ENCODE results near the gene TNFSF9. TPM values are rescaled to one million over a fixed set of nuclear protein-coding genes. Genes with fewer than 3 reads are reported as not detected.

The TNFSF9 gene
- total RNA-seq, 1 donor from 2014 or later = not detected

GRCh38 chr19:6484831-6485230 lies 46.0 kb upstream of the TNFSF9 start:
- Histone ChIP-seq H3K4me1 (no peaks in the 10 kb centered on the region), H3K27me3 (no peaks in the 10 kb centered on the region), H3K4me3 (no peak overlapping the region), H3K27ac (no peak overlapping the region), H3K36me3 (no peaks in the 10 kb centered on the region), H3K9me3 (no peaks in the 10 kb centered on the region)
- DNase-seq (ENCODE audit: low spot score in 2 of 2) = no peak
- no peak for TF ChIP-seq CTCF (IDR thresholded peaks at IDR 0.05)
- intact Hi-C loops (cut with DNase I) = no loop called here

GRCh38 chr19:6489278-6490061 lies 41.4 kb upstream of the TNFSF9 start:
- no peak for DNase-seq (ENCODE audit: low spot score in 2 of 2)
- no peak overlapping the region for H3K4me3 ChIP-seq
- H3K9me3 ChIP-seq = no peaks in the 10 kb centered on the region
- intact Hi-C loops (cut with DNase I) = no loop called here
- TF ChIP-seq CTCF (IDR thresholded peaks at IDR 0.05) = no peak
- H3K27ac ChIP-seq = no peak overlapping the region
- H3K4me1 ChIP-seq = no peaks in the 10 kb centered on the region
- no peaks in the 10 kb centered on the region for H3K36me3 ChIP-seq
- no peaks in the 10 kb centered on the region for H3K27me3 ChIP-seq

- intact Hi-C loops (cut with DNase I) = no loop called here
- H3K9me3 ChIP-seq = no peaks in the 10 kb centered on the region
- H3K4me3 ChIP-seq = no peak overlapping the region
- H3K36me3 ChIP-seq = no peaks in the 10 kb centered on the region
- TF ChIP-seq CTCF (IDR thresholded peaks at IDR 0.05) = no peak
- no peak for DNase-seq (ENCODE audit: low spot score in 2 of 2)
- no peak overlapping the region for H3K27ac ChIP-seq
- no peaks in the 10 kb centered on the region for H3K27me3 ChIP-seq
- H3K4me1 ChIP-seq = no peaks in the 10 kb centered on the region
These were observed 40.7 kb upstream of the TNFSF9 start for GRCh38 chr19:6490134-6490533.

GRCh38 chr19:6491802-6492592 lies 38.8 kb upstream of the TNFSF9 start:
- H3K27me3 ChIP-seq = no peaks in the 10 kb centered on the region
- H3K27ac ChIP-seq = no peak overlapping the region
- no peak overlapping the region for H3K4me3 ChIP-seq
- H3K36me3 ChIP-seq = no peaks in the 10 kb centered on the region
- no peak for DNase-seq (ENCODE audit: low spot score in 2 of 2)
- no peaks in the 10 kb centered on the region for H3K4me1 ChIP-seq
- no peaks in the 10 kb centered on the region for H3K9me3 ChIP-seq
- intact Hi-C loops (cut with DNase I) = no loop called here
- no peak for TF ChIP-seq CTCF (IDR thresholded peaks at IDR 0.05)

- Histone ChIP-seq H3K27ac (no peak overlapping the region), H3K36me3 (no peaks in the 10 kb centered on the region), H3K27me3 (no peaks in the 10 kb centered on the region), H3K4me3 (no peak overlapping the region), H3K4me1 (no peaks in the 10 kb centered on the region), H3K9me3 (no peaks in the 10 kb centered on the region)
- intact Hi-C loops (cut with DNase I) = no loop called here
- TF ChIP-seq CTCF (IDR thresholded peaks at IDR 0.05) = no peak
- no peak for DNase-seq (ENCODE audit: low spot score in 2 of 2)
These were observed 36.3 kb upstream of the TNFSF9 start for GRCh38 chr19:6494438-6495036.

All from ascending aorta (tissue), 2 donors.